ENCODE results near the gene VGLL4.

VGLL4 gene

DNA sequence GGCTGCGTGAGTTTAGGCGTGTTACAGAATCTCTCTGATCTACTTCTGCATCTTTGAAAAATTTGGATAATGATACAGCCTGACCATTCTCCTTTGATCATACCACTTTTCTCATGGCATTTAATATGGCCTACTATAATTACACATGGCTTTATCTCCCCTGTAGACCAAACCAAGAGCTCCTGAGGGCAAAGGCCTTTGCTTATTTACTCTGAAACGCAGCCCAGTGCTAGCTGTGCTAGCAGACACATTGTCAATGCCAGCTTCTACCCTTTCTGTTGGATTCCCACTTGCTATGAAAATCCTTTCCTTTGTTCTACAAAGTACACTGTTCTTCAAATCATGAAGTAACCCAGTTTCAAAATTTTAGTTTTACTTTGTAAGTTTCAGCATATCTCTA, 16.5 kb upstream of the VGLL4 start:
- no peak overlapping the region for H3K4me2 ChIP-seq (ENCODE audit: low read length)
- no peaks in the 10 kb centered on the region for H3K36me3 ChIP-seq (ENCODE audit: control insufficient read depth, insufficient read depth, low read length)
- H3K4me1 ChIP-seq (ENCODE audit: control insufficient read depth, low read depth, low read length), result no peaks in the 10 kb centered on the region
- H3K4me3 ChIP-seq (ENCODE audit: low read length), result no peak overlapping the region
- H3K18ac ChIP-seq (ENCODE audit: low read length), result no peak overlapping the region
- no CpG with 5 or more reads among the region's 3 CpGs for WGBS (ENCODE audit: extremely low coverage, insufficient coverage, low lambda C conversion rate)
- no peak overlapping the region for H3K4ac ChIP-seq (ENCODE audit: low read depth, low read length)
- H3K27me3 ChIP-seq (ENCODE audit: insufficient read depth, low read length, poor library complexity), result no peaks in the 10 kb centered on the region
- H4K8ac ChIP-seq (ENCODE audit: low read depth, low read length), result no peak overlapping the region
- H2BK5ac ChIP-seq (ENCODE audit: low read length), result no peak overlapping the region
- no peak overlapping the region for H3K56ac ChIP-seq (ENCODE audit: low read length)
- no peak overlapping the region for H2AK5ac ChIP-seq (ENCODE audit: low read length)
- H3K23ac ChIP-seq (ENCODE audit: low read length), result no peak overlapping the region
- no peak overlapping the region for H4K5ac ChIP-seq (ENCODE audit: low read length)
- no peaks in the 10 kb centered on the region for H3K79me1 ChIP-seq (ENCODE audit: low read length)
- no peak overlapping the region for H3K27ac ChIP-seq (ENCODE audit: low read depth, low read length)
- no peak for DNase-seq
- no peak overlapping the region for H2BK120ac ChIP-seq (ENCODE audit: low read depth, low read length)
- no peaks in the 10 kb centered on the region for H3K79me2 ChIP-seq (ENCODE audit: control insufficient read depth, insufficient read depth, low read length)
- H3K9ac ChIP-seq (ENCODE audit: low read length), result no peak overlapping the region
- no peak overlapping the region for H2BK15ac ChIP-seq (replicated peaks; ENCODE audit: low read depth)

DNA sequence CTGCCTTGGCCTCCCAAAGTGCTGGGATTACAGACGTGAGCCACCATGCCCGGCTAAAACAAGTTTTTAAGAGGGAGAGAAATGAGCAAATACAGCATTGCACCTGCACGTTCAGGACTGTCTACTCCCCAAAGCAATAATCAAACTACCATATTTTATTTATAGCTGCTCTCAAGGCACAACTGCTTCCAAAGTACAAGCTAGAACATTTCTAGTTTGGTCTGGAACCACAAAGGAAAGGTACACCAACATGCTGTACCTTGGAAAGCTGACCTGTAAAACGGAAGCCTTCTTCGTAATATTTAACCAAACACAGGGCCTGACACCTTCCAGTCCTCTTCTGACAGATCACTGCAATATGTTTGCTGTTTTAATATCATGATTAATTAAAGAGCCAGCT, 14.5 kb upstream of the VGLL4 start:
- no CpG with 5 or more reads among the region's 5 CpGs for WGBS (ENCODE audit: extremely low coverage, insufficient coverage, low lambda C conversion rate)
- H2BK5ac ChIP-seq (ENCODE audit: low read length), result no peak overlapping the region
- H3K23ac ChIP-seq (ENCODE audit: low read length), result no peak overlapping the region

DNA sequence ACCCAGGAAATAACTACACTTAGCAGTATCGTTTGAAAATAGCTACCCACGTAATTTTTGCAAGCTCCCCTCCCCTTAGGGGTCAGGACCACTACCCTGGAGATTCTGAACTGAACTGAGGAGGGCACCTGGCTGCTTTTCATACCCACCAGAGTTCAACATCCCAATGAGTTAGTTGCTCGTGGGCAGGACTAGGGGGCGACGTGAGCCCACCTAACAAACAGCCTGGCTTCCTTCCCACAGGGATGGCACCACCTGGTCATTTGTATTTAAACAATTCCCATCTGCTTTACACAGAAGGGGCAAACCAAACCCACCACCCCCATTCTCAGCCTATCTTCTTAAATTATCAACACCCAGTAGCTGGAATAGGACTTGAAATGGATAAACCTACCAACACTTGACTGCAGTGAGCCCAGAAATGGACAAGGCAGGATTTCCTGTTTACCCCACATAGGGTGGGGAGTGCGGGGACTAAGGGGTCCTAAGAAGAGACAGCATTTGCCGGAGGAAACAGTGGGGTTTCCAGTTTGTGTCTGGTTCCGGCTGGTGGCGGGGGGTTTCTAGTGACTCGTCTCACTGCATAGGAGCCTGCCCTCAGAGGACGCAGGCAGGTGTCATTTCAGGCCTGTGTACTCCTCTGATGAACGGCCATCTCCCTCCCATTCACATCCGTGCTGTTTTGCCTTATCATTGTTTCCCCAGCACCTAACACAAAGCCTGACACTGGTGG, 11.6 kb upstream of the VGLL4 start:
- no peaks in the 10 kb centered on the region for H3K36me3 ChIP-seq (ENCODE audit: control insufficient read depth, insufficient read depth, low read length)
- no peak overlapping the region for H3K4me3 ChIP-seq (ENCODE audit: low read length)
- DNase-seq, result peak; percentile 52
- H3K9ac ChIP-seq (ENCODE audit: low read length), result no peak overlapping the region
- H2BK120ac ChIP-seq (ENCODE audit: low read depth, low read length), result no peak overlapping the region
- no CpG with 5 or more reads among the region's 13 CpGs for WGBS (ENCODE audit: extremely low coverage, insufficient coverage, low lambda C conversion rate)
- H3K4me1 ChIP-seq (ENCODE audit: control insufficient read depth, low read depth, low read length), result peaks cover 4% of the 10 kb centered on the region
- no peak overlapping the region for H2BK15ac ChIP-seq (replicated peaks; ENCODE audit: low read depth)
- H3K79me2 ChIP-seq (ENCODE audit: control insufficient read depth, insufficient read depth, low read length), result no peaks in the 10 kb centered on the region
- no peak overlapping the region for H3K27ac ChIP-seq (ENCODE audit: low read depth, low read length)
- H3K27me3 ChIP-seq (ENCODE audit: insufficient read depth, low read length, poor library complexity), result no peaks in the 10 kb centered on the region
- no peak overlapping the region for H4K8ac ChIP-seq (ENCODE audit: low read depth, low read length)
- no peak overlapping the region for H3K23ac ChIP-seq (ENCODE audit: low read length)
- no peak overlapping the region for H3K4ac ChIP-seq (ENCODE audit: low read depth, low read length)
- no peak overlapping the region for H2BK5ac ChIP-seq (ENCODE audit: low read length)
- H3K18ac ChIP-seq (ENCODE audit: low read length), result no peak overlapping the region
- H3K79me1 ChIP-seq (ENCODE audit: low read length), result no peaks in the 10 kb centered on the region
- no peak overlapping the region for H3K4me2 ChIP-seq (ENCODE audit: low read length)
- no peak overlapping the region for H4K5ac ChIP-seq (ENCODE audit: low read length)
- H2AK5ac ChIP-seq (ENCODE audit: low read length), result no peak overlapping the region
- no peak overlapping the region for H3K56ac ChIP-seq (ENCODE audit: low read length)

More for the DNA sequence above, 14.5 kb upstream of the VGLL4 start:
- H3K27me3 ChIP-seq (ENCODE audit: insufficient read depth, low read length, poor library complexity), result no peaks in the 10 kb centered on the region
- no peaks in the 10 kb centered on the region for H3K79me2 ChIP-seq (ENCODE audit: control insufficient read depth, insufficient read depth, low read length)
- no peak overlapping the region for H2BK120ac ChIP-seq (ENCODE audit: low read depth, low read length)
- H3K4me3 ChIP-seq (ENCODE audit: low read length), result no peak overlapping the region
- H3K4ac ChIP-seq (ENCODE audit: low read depth, low read length), result no peak overlapping the region
- no peak overlapping the region for H3K56ac ChIP-seq (ENCODE audit: low read length)
- H4K5ac ChIP-seq (ENCODE audit: low read length), result no peak overlapping the region
- no peak overlapping the region for H3K18ac ChIP-seq (ENCODE audit: low read length)
- H3K4me1 ChIP-seq (ENCODE audit: control insufficient read depth, low read depth, low read length), result peaks cover 4% of the 10 kb centered on the region
- H3K36me3 ChIP-seq (ENCODE audit: control insufficient read depth, insufficient read depth, low read length), result no peaks in the 10 kb centered on the region
- DNase-seq, result no peak
- H3K79me1 ChIP-seq (ENCODE audit: low read length), result no peaks in the 10 kb centered on the region
- H2BK15ac ChIP-seq (replicated peaks; ENCODE audit: low read depth), result no peak overlapping the region
- no peak overlapping the region for H4K8ac ChIP-seq (ENCODE audit: low read depth, low read length)
- no peak overlapping the region for H3K27ac ChIP-seq (ENCODE audit: low read depth, low read length)
- no peak overlapping the region for H3K4me2 ChIP-seq (ENCODE audit: low read length)
- no peak overlapping the region for H3K9ac ChIP-seq (ENCODE audit: low read length)
- no peak overlapping the region for H2AK5ac ChIP-seq (ENCODE audit: low read length)

DNA sequence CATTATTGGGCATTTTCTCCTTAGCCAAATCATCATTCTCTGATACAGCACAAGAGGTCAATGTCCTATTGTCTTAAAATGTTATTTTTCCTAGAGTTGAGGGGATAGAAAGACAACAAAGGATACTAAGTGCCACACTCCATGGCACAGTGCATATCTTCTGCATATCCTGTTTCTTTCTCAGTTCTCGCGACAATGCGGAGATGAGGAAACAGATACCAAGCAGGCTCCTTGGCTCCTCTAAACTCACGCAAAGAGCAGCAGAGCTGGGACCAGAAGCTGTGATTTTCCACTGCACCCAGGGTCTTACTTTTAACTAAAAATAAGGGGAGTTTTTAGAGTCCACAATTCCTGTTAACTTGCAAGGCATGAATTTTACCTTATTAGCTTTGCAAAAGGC, 10.5 kb upstream of the VGLL4 start:
- no peak overlapping the region for H2AK5ac ChIP-seq (ENCODE audit: low read length)
- no peaks in the 10 kb centered on the region for H3K79me2 ChIP-seq (ENCODE audit: control insufficient read depth, insufficient read depth, low read length)
- H3K27me3 ChIP-seq (ENCODE audit: insufficient read depth, low read length, poor library complexity), result no peaks in the 10 kb centered on the region
- H3K4me1 ChIP-seq (ENCODE audit: control insufficient read depth, low read depth, low read length), result peaks cover 4% of the 10 kb centered on the region
- H4K8ac ChIP-seq (ENCODE audit: low read depth, low read length), result no peak overlapping the region
- H3K4ac ChIP-seq (ENCODE audit: low read depth, low read length), result no peak overlapping the region
- no peak overlapping the region for H3K18ac ChIP-seq (ENCODE audit: low read length)
- no peak overlapping the region for H4K5ac ChIP-seq (ENCODE audit: low read length)
- no peak overlapping the region for H3K4me2 ChIP-seq (ENCODE audit: low read length)
- no peak overlapping the region for H3K4me3 ChIP-seq (ENCODE audit: low read length)
- H3K36me3 ChIP-seq (ENCODE audit: control insufficient read depth, insufficient read depth, low read length), result no peaks in the 10 kb centered on the region
- H2BK15ac ChIP-seq (replicated peaks; ENCODE audit: low read depth), result no peak overlapping the region
- H3K23ac ChIP-seq (ENCODE audit: low read length), result no peak overlapping the region
- H3K56ac ChIP-seq (ENCODE audit: low read length), result no peak overlapping the region
- no peak overlapping the region for H3K27ac ChIP-seq (ENCODE audit: low read depth, low read length)
- H2BK5ac ChIP-seq (ENCODE audit: low read length), result no peak overlapping the region
- peak; percentile 71 for DNase-seq
- no CpG with 5 or more reads among the region's 4 CpGs for WGBS (ENCODE audit: extremely low coverage, insufficient coverage, low lambda C conversion rate)
- H2BK120ac ChIP-seq (ENCODE audit: low read depth, low read length), result no peak overlapping the region
- no peak overlapping the region for H3K9ac ChIP-seq (ENCODE audit: low read length)
- no peaks in the 10 kb centered on the region for H3K79me1 ChIP-seq (ENCODE audit: low read length)

DNA sequence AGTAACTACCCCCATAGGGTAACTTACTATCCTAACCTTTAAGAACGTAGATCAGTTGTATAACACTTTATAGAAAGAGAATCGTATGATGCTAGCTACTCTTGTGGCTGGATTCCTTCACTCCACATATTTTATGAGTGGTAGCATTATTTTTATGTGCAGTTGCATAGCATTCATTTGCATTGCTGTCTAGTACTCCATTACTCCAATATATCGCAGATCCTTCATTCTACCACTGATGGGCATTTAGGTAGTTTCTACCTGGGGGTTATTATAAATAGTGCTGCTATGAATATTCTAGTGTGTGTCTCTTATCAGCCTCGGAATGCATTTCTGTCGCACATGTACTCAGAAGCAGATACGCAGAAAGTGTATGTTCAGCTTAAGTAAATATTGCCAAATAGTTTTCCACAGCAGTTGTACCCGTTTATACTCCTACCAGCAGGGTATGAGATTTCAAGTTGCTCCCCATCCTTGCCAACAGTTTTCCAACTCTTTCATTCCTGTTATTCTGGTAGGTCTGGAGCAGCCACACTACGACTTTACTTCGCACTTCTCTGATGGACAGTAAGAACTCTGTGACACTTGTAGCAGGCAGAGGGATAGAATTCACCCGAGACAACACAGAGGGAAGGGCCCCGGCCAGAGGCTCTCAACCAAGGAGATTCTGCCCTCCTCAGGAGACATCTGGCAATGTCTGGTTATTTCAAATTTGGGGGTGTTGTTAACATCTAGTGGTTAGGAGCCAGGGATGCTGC, 9.8 kb upstream of the VGLL4 start:
- no peak overlapping the region for H3K4me2 ChIP-seq (ENCODE audit: low read length)

More for the DNA sequence above, 9.8 kb upstream of the VGLL4 start:
- H3K36me3 ChIP-seq (ENCODE audit: control insufficient read depth, insufficient read depth, low read length), result no peaks in the 10 kb centered on the region
- no peak overlapping the region for H3K27ac ChIP-seq (ENCODE audit: low read depth, low read length)
- no CpG with 5 or more reads among the region's 11 CpGs for WGBS (ENCODE audit: extremely low coverage, insufficient coverage, low lambda C conversion rate)
- H4K8ac ChIP-seq (ENCODE audit: low read depth, low read length), result no peak overlapping the region
- no peaks in the 10 kb centered on the region for H3K27me3 ChIP-seq (ENCODE audit: insufficient read depth, low read length, poor library complexity)
- H3K56ac ChIP-seq (ENCODE audit: low read length), result no peak overlapping the region
- H3K79me2 ChIP-seq (ENCODE audit: control insufficient read depth, insufficient read depth, low read length), result no peaks in the 10 kb centered on the region
- no peak overlapping the region for H2BK120ac ChIP-seq (ENCODE audit: low read depth, low read length)
- peak; percentile 37 for DNase-seq
- peak overlapping the region; percentile 10 for H3K4ac ChIP-seq (ENCODE audit: low read depth, low read length)
- H3K18ac ChIP-seq (ENCODE audit: low read length), result no peak overlapping the region
- no peak overlapping the region for H4K5ac ChIP-seq (ENCODE audit: low read length)
- H3K4me3 ChIP-seq (ENCODE audit: low read length), result no peak overlapping the region
- H3K79me1 ChIP-seq (ENCODE audit: low read length), result no peaks in the 10 kb centered on the region
- H2BK5ac ChIP-seq (ENCODE audit: low read length), result no peak overlapping the region
- H2BK15ac ChIP-seq (replicated peaks; ENCODE audit: low read depth), result peak overlapping the region; percentile 20
- H3K9ac ChIP-seq (ENCODE audit: low read length), result no peak overlapping the region
- peaks cover 4% of the 10 kb centered on the region for H3K4me1 ChIP-seq (ENCODE audit: control insufficient read depth, low read depth, low read length)
- no peak overlapping the region for H3K23ac ChIP-seq (ENCODE audit: low read length)
- H2AK5ac ChIP-seq (ENCODE audit: low read length), result no peak overlapping the region

Data from mesendoderm (in vitro differentiated cells).